ENCODE measurements around the gene FAF1. TPM values are rescaled to one million over a fixed set of nuclear protein-coding genes. Genes with fewer than 3 reads are reported as not detected.

FAF1 gene
- total and polyA plus RNA-seq, 9 donors, result 23.1 to 76.0 (median 57.1) TPM

DNA sequence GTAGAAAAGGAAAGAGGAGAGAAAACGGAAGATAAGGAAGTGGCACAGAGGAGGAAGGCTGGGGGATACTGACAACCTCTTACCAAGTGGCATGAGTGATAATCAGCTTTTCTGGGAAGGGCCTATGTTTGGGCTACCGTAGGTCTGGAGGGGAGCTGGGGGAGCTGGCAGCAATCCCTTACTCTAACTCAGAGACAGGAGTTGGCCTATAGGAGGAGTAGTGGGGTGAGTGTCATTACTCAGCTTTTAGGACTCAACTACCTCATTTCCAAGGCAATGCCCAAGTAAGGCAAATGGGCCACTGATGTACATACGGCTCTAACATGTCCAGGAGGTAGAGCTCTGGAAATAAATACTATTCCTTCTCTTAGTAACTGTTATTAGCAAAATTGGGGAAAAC, 488.1 kb downstream of the FAF1 start:
- whole genome bisulfite sequencing, 3 donors, result 89 to 93% (median 90%) methylated on average over 3 of the region's 3 CpGs
- no peaks in the 10 kb centered on the region for H3K36me3 ChIP-seq
- intact Hi-C loops (cut with DNase I), result no loop called here
- no peaks in the 10 kb centered on the region for H3K27me3 ChIP-seq
- H3K4me1 ChIP-seq (ENCODE audit: insufficient read depth), result no peaks in the 10 kb centered on the region
- H3K27ac ChIP-seq, result no peak overlapping the region
- no peaks in the 10 kb centered on the region for H3K9me3 ChIP-seq
- no peak for DNase-seq
- TF ChIP-seq EP300 (IDR thresholded peaks at IDR 0.05) (no peak), CTCF (IDR thresholded peaks at IDR 0.05) (no peak), POLR2A (IDR thresholded peaks at IDR 0.05) (no peak)
- H3K4me3 ChIP-seq, result no peak overlapping the region

DNA sequence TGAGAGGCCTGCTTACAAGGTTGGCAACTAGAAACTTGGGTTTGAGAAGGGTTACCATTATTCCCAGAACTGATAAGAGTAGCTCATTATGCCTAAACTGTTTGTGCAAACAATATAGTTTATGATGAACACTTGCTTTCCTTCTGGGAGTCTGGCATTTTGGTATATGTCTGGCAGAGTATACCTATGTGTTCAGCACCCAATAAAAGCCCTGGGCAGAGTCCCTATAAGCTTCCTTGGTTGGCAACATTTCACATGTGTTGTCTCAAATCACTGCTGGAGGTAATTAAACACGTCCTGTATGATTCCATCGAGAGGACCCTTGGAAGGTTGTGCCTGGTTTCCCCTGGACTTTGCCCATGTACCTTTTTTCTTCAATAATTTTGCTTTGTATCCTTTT, 497.1 kb downstream of the FAF1 start:
- Histone ChIP-seq H3K4me3 (no peak overlapping the region), H3K4me1 (ENCODE audit: insufficient read depth) (no peaks in the 10 kb centered on the region), H3K27me3 (no peaks in the 10 kb centered on the region), H3K27ac (no peak overlapping the region), H3K36me3 (no peaks in the 10 kb centered on the region), H3K9me3 (no peaks in the 10 kb centered on the region)
- intact Hi-C loops (cut with DNase I), result no loop called here
- TF ChIP-seq EP300 (IDR thresholded peaks at IDR 0.05) (no peak), POLR2A (IDR thresholded peaks at IDR 0.05) (no peak), CTCF (IDR thresholded peaks at IDR 0.05) (no peak)
- DNase-seq, result no peak
- WGBS, 3 donors, result 94 to 100% (median 95%) methylated on average over 2 of the region's 2 CpGs

GRCh38 chr1:50458507-50458906, 501.6 kb downstream of the FAF1 start:
- no peaks in the 10 kb centered on the region for H3K27me3 ChIP-seq
- H3K27ac ChIP-seq, result no peak overlapping the region
- no peaks in the 10 kb centered on the region for H3K36me3 ChIP-seq
- WGBS, 3 donors, result 94 to 96% (median 96%) methylated on average over 5 of the region's 5 CpGs
- no peak overlapping the region for H3K4me3 ChIP-seq
- intact Hi-C loops (cut with DNase I), result no loop called here
- no peak for TF ChIP-seq POLR2A (IDR thresholded peaks at IDR 0.05)
- TF ChIP-seq EP300 (IDR thresholded peaks at IDR 0.05), result no peak
- no peak for TF ChIP-seq CTCF (IDR thresholded peaks at IDR 0.05)
- no peaks in the 10 kb centered on the region for H3K4me1 ChIP-seq (ENCODE audit: insufficient read depth)
- H3K9me3 ChIP-seq, result no peaks in the 10 kb centered on the region
- no peak for DNase-seq

DNA sequence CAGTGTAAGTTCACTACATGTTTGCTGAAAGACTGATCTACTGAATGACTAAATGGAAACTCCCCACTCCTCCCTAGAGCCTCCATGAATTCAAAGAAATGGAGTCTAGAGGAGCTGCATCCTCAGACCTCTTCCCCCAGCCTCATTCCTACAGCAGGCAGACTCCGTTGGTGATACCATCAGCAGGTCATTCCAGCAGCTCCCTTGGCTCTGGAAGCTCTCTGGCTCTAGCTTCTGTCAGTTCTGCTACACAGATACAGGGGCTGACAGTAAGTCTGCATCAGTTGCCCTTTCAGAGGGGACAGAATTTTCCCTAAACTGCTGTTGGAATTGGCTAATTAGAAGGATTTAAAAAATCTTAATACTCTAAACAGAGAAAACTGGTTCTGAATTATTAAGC, 505.2 kb downstream of the FAF1 start:
- intact Hi-C loops (cut with DNase I), result no loop called here
- no peak for TF ChIP-seq EP300 (IDR thresholded peaks at IDR 0.05)
- TF ChIP-seq POLR2A (IDR thresholded peaks at IDR 0.05), result no peak
- TF ChIP-seq CTCF (IDR thresholded peaks at IDR 0.05), result no peak
- no peaks in the 10 kb centered on the region for H3K9me3 ChIP-seq
- no peaks in the 10 kb centered on the region for H3K27me3 ChIP-seq
- WGBS, 3 donors, result 92 to 100% (median 100%) methylated on average over 1 of the region's 1 CpG
- H3K27ac ChIP-seq, result no peak overlapping the region
- H3K4me3 ChIP-seq, result no peak overlapping the region
- H3K4me1 ChIP-seq (ENCODE audit: insufficient read depth), result no peaks in the 10 kb centered on the region
- DNase-seq, result no peak
- H3K36me3 ChIP-seq, result no peaks in the 10 kb centered on the region

- DNase-seq, result no peak
- Histone ChIP-seq H3K27me3 (no peaks in the 10 kb centered on the region), H3K27ac (no peak overlapping the region), H3K4me3 (no peak overlapping the region), H3K4me1 (ENCODE audit: insufficient read depth) (no peaks in the 10 kb centered on the region), H3K36me3 (no peaks in the 10 kb centered on the region), H3K9me3 (no peaks in the 10 kb centered on the region)
- 84 to 85% (median 84%) methylated on average over 7 of the region's 7 CpGs for WGBS, 3 donors
- TF ChIP-seq POLR2A (IDR thresholded peaks at IDR 0.05), result no peak
- intact Hi-C loops (cut with DNase I), result no loop called here
Measured at GRCh38 chr1:50453266-50453665, 506.8 kb downstream of the FAF1 start.

Data from ovary (tissue), 9 donors.